Gastroesophageal sphincter (tissue), 4 donors: Measurements from ENCODE around the gene PPP6R2. TPM values are rescaled to one million over a fixed set of nuclear protein-coding genes. Genes with fewer than 3 reads are reported as not detected.

Experiments used
- ATAC-seq: fragments of 150-250 bp; one replicate; pipeline ENCODE4 v1.9.1; 2016; ENCODE audit warnings: mild to moderate bottlenecking, moderate library complexity
- H3K27ac ChIP-seq, 4 donors: fragments of 200-600 bp; sonication (generic) in 3 of 4; 1 replicate in 3 of 4; 2 replicates in 1 of 4; pipeline ENCODE4 v1.5.1; 2016 to 2019
- H3K27me3 ChIP-seq: fragments of 200-600 bp; sonication (generic); one replicate; pipeline ENCODE4 v1.5.1; 2019
- H3K36me3 ChIP-seq, 2 donors: fragments of 200-600 bp; sonication (generic); one replicate each; pipeline ENCODE4 v1.5.1; 2019; ENCODE audit warnings: control low read depth in 1 of 2
- H3K4me1 ChIP-seq, 3 donors: fragments of 200-600 bp; sonication (generic); 1 replicate in 2 of 3; 2 replicates in 1 of 3; pipeline ENCODE4 v1.5.1; 2016 to 2019; ENCODE audit warnings: control low read depth in 2 of 3
- H3K4me3 ChIP-seq, 2 donors: fragments of 200-600 bp; sonication (generic); one replicate each; pipeline ENCODE4 v1.5.1; 2019; ENCODE audit warnings: mild to moderate bottlenecking in 1 of 2, moderate library complexity in 1 of 2
- H3K9me3 ChIP-seq, 3 donors: fragments of 200-600 bp; sonication (generic); one replicate each; pipeline ENCODE4 v1.5.1; 2017 to 2019; ENCODE audit warnings: control low read depth in 2 of 3
- EP300 ChIP-seq: sonication (generic); formaldehyde crosslinking; IDR thresholded peaks from one replicate; pipeline ENCODE4 v1.6.1; 2017; ENCODE audit warnings: antibody characterized with exemption, mild to moderate bottlenecking
- POLR2A ChIP-seq, 2 donors: fragments of 450-650 bp; IDR thresholded peaks; one replicate each; pipeline ENCODE4 v1.6.1; 2017; ENCODE audit warnings: antibody characterized with exemption in 2 of 2, mild to moderate bottlenecking in 2 of 2, moderate library complexity in 1 of 2
- POLR2AphosphoS5 ChIP-seq: sonication (generic); formaldehyde crosslinking; IDR thresholded peaks from one replicate; pipeline ENCODE4 v1.6.1; 2017; ENCODE audit warnings: antibody characterized with exemption
- WGBS, 2 donors: methylation state at CpG; one replicate each; pipeline ENCODE4 v1.1.5; 2018; ENCODE audit warnings: low coverage in 1 of 2; 5-methylcytosine and 5-hydroxymethylcytosine counted together
- total RNA-seq, 4 donors: library from RNA; depleted of rRNA; stranded (reverse); fragments of >200 nt; gene quantifications; one replicate each; pipeline ENCODE4 v1.1.0, GENCODE V29; 2016
- TF ChIP-seq, protein P1 (sequence below), 4 experiments: fragments of 200-600 bp in 2 of 4; fragments of 450-650 bp in 2 of 4; sonication (generic) in 1 of 4; IDR thresholded peaks; one replicate each; pipeline ENCODE4 v1.5.1; 2017 to 2019; ENCODE audit warnings: antibody characterized with exemption in 4 of 4, mild to moderate bottlenecking in 2 of 4, moderate library complexity in 2 of 4

Gene PPP6R2
- total RNA-seq, 4 donors from 2014 or later: 52.2 to 73.5 (median 64.2) TPM

DNA sequence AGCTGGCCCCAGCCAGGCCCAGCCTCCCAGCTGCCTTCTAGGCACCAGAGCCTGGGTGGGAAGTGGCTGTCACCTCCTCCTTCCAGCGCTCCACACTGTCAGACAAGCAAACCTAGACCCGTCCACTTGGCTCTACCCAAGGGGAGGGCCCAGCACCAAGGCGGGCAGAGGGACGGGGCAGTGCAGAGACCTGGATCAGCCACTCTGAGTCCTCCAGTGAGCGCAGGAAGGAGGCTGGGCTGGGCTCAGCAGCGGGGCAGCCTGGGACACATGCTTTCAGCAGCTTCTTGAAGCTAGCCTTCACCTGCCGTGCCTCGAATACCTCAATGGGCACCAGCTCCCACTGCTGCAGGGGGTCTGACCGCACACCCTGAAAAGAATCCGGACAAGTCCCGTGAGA, 112.9 kb downstream of the PPP6R2 start:
- Histone ChIP-seq H3K36me3 (peaks cover 0 to 96% of the 10 kb centered on the region in 2 donors), H3K4me3 (no peak overlapping the region), H3K4me1 (no peaks in the 10 kb centered on the region), H3K27ac (no peak overlapping the region), H3K27me3 (no peaks in the 10 kb centered on the region), H3K9me3 (no peaks in the 10 kb centered on the region)
- 100% methylated on average over 1 of the region's 11 CpGs; no CpG with 5 or more reads in 1 of the 2 donors for WGBS, 2 donors
- TF ChIP-seq EP300 (no peak), POLR2AphosphoS5 (no peak), POLR2A (IDR thresholded peaks at IDR 0.05) (no peak)
- TF ChIP-seq, protein P1, sequence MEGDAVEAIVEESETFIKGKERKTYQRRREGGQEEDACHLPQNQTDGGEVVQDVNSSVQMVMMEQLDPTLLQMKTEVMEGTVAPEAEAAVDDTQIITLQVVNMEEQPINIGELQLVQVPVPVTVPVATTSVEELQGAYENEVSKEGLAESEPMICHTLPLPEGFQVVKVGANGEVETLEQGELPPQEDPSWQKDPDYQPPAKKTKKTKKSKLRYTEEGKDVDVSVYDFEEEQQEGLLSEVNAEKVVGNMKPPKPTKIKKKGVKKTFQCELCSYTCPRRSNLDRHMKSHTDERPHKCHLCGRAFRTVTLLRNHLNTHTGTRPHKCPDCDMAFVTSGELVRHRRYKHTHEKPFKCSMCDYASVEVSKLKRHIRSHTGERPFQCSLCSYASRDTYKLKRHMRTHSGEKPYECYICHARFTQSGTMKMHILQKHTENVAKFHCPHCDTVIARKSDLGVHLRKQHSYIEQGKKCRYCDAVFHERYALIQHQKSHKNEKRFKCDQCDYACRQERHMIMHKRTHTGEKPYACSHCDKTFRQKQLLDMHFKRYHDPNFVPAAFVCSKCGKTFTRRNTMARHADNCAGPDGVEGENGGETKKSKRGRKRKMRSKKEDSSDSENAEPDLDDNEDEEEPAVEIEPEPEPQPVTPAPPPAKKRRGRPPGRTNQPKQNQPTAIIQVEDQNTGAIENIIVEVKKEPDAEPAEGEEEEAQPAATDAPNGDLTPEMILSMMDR (IDR thresholded peaks at IDR 0.05): no peak
- ATAC-seq: no peak

DNA sequence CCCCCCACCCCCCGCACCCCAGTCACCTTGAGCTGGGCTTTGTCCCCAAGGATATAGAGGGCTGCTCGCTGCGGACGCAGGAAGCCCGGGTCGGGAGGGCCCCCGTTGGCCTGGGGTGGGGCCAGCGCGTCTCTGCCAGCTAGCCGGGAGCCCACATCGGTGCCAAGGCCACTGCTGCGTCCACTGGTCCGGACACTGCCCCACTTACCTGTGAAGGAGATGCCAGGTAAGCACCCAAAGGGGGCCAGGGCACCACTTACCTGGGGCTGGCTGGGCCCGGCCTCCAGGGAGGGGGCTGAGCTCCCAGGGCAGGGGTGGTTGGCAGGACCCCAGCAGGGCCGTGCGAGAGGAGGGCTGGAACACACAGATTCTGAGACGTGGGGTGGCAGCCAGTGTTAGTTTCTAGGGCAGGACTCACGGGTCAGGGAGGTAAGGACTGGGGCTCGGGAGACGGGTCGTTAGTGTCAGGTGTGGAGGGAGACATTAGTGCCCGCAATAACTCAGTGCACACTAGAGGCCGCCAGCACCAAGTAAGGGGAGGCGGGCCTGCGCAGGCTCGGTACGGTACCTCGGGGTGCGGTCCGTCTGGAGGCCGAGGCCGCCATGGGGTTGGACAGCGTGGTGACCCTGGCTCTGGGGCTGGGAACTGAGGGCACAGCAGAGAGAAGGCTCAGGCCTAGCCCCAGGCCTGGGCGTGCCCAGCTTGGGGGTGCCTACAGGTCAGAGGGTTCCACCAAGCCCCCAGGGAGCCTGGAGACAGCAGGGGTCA, 113.5 kb downstream of the PPP6R2 start:
- Histone ChIP-seq H3K36me3 (peaks cover 0 to 96% of the 10 kb centered on the region in 2 donors), H3K4me3 (no peak overlapping the region), H3K4me1 (no peaks in the 10 kb centered on the region), H3K9me3 (no peaks in the 10 kb centered on the region), H3K27me3 (no peaks in the 10 kb centered on the region), H3K27ac (no peak overlapping the region)
- ATAC-seq: no peak
- TF ChIP-seq POLR2A (IDR thresholded peaks at IDR 0.05): no peak
- no peak for TF ChIP-seq POLR2AphosphoS5
- TF ChIP-seq, protein P1 (IDR thresholded peaks at IDR 0.05): no peak
- TF ChIP-seq EP300: no peak
- 73% methylated on average over 6 of the region's 34 CpGs; no CpG with 5 or more reads in 1 of the 2 donors for WGBS, 2 donors

DNA sequence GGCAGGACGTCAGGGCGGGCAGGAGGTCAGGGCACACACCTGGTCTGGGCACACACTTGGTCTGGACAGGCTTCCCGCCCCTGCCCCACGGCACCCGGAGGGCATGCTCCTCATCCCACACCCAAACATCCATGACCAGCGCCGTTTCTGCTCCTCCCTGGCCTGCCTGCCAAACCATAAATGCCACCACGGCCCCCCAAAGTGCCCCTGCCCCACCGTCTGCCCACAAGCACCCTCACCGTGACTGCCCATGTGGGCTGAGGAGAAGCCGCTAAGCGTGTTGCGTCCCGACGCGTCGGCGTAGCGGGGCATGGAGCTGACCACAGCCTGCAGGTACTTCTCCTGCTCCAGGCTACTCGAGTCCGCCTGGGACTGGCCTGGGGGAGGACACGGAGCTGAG, 115.9 kb downstream of the PPP6R2 start:
- no peak for TF ChIP-seq EP300
- TF ChIP-seq POLR2AphosphoS5: no peak
- TF ChIP-seq, protein P1 (IDR thresholded peaks at IDR 0.05): no peak
- H3K27ac ChIP-seq: no peak overlapping the region
- WGBS, 2 donors: 67% methylated on average over 1 of the region's 22 CpGs; no CpG with 5 or more reads in 1 of the 2 donors
- no peaks in the 10 kb centered on the region for H3K4me1 ChIP-seq
- no peak overlapping the region for H3K4me3 ChIP-seq
- no peaks in the 10 kb centered on the region for H3K27me3 ChIP-seq
- H3K36me3 ChIP-seq: peaks cover 0 to 100% of the 10 kb centered on the region in 2 donors
- ATAC-seq: no peak
- H3K9me3 ChIP-seq: no peaks in the 10 kb centered on the region

DNA sequence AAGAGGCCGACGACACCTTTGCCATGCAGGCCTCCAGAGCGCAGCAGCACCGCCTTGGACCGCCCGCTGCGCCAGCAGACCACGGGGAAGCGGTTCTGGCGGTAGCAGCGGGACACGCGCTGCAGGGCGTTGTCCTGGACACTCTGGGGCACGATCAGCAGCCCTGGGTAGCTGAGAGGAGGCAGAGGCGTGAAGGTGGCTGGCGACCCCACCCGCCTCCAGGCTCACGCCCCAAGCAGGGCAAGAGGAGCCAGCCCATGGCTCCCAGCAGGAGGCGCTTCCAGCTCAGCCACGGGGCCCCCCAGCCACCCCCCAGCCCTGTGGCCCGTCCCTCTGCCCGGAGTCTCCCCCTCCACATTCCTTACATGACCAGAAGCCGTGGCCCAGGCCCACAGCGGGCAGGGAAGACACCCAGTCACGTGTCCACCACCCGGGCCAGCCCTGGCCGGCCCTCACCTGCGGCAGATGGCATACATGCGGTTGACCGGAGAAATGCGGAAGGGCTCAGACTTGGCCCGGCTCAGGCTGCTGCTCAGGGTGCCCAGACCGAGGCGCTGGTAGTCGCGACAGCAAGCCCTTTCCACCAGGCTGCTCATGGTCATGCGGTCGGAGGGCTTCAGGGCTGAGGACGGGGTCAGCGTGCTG, 116.5 kb downstream of the PPP6R2 start:
- Histone ChIP-seq H3K9me3 (no peaks in the 10 kb centered on the region), H3K4me3 (no peak overlapping the region), H3K27ac (no peak overlapping the region), H3K27me3 (no peaks in the 10 kb centered on the region), H3K4me1 (no peaks in the 10 kb centered on the region), H3K36me3 (peaks cover 0 to 100% of the 10 kb centered on the region in 2 donors)
- no peak for ATAC-seq
- no CpG with 5 or more reads among the region's 41 CpGs for WGBS, 2 donors
- TF ChIP-seq POLR2A (IDR thresholded peaks at IDR 0.05): no peak

DNA sequence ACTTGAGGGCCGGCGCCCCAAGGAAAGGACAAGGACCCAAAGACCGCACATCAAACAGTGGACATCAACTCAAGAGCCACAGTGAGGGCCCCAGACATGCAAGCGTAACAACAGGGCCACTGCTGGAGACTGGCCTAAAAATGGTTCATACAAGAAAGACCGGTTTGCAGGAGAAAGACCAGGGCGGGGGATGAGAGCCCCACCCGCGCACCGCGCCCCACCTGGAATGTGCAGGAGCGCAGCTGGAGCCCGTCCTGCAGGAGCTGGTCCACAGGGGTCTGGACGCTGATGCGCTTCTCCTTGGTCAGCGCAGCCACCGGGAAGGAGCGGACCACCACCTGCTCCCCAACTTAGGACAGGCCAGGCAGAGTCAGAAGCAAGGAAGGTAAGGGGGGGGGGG, 117.8 kb downstream of the PPP6R2 start:
- ATAC-seq: no peak
- Histone ChIP-seq H3K4me3 (no peak overlapping the region), H3K9me3 (no peaks in the 10 kb centered on the region), H3K4me1 (no peaks in the 10 kb centered on the region), H3K27me3 (no peaks in the 10 kb centered on the region), H3K36me3 (peaks cover 0 to 100% of the 10 kb centered on the region in 2 donors), H3K27ac (no peak overlapping the region)
- no peak for TF ChIP-seq POLR2A (IDR thresholded peaks at IDR 0.05)
- TF ChIP-seq POLR2AphosphoS5: no peak
- TF ChIP-seq EP300: no peak
- TF ChIP-seq, protein P1 (IDR thresholded peaks at IDR 0.05): no peak
- WGBS, 2 donors: 94 to 100% methylated on average over 1 to 12 of the region's 17 CpGs
